Measurements from ENCODE around the gene SPSB1. TPM values are rescaled to one million over a fixed set of nuclear protein-coding genes. Genes with fewer than 3 reads are reported as not detected.

SPSB1 gene
- total RNA-seq, 4 donors from 2014 or later: 28.3 to 49.2 (median 42.1) TPM

GRCh38 chr1:9399510-9400424 lies 107.1 kb downstream of the SPSB1 start:
- no peaks in the 10 kb centered on the region for H3K36me3 ChIP-seq
- H3K27me3 ChIP-seq: no peaks in the 10 kb centered on the region
- H3K4me1 ChIP-seq: peaks cover 24% of the 10 kb centered on the region
- no peak overlapping the region for H3K4me3 ChIP-seq
- H3K9me3 ChIP-seq: no peaks in the 10 kb centered on the region
- no peak overlapping the region for H3K27ac ChIP-seq
- TF ChIP-seq CTCF (IDR thresholded peaks at IDR 0.05): no peak
- no peak for TF ChIP-seq POLR2A (IDR thresholded peaks at IDR 0.05)
- no peak for TF ChIP-seq EP300 (IDR thresholded peaks at IDR 0.05)
- no peak for TF ChIP-seq POLR2AphosphoS5 (IDR thresholded peaks at IDR 0.05)
- WGBS: 58% methylated on average over 17 of the region's 21 CpGs
- no peak for DNase-seq (ENCODE audit: low spot score in 2 of 2)

- Histone ChIP-seq H3K27me3 (no peaks in the 10 kb centered on the region), H3K4me3 (no peak overlapping the region), H3K27ac (no peak overlapping the region), H3K36me3 (no peaks in the 10 kb centered on the region), H3K9me3 (no peaks in the 10 kb centered on the region), H3K4me1 (peaks cover 28% of the 10 kb centered on the region)
- 38% methylated on average over 5 of the region's 13 CpGs for WGBS
- TF ChIP-seq POLR2AphosphoS5 (IDR thresholded peaks at IDR 0.05): no peak
- no peak for TF ChIP-seq POLR2A (IDR thresholded peaks at IDR 0.05)
- TF ChIP-seq CTCF (IDR thresholded peaks at IDR 0.05): no peak
- TF ChIP-seq EP300 (IDR thresholded peaks at IDR 0.05): no peak
- DNase-seq (ENCODE audit: low spot score in 2 of 2): no peak
Measured at GRCh38 chr1:9400425-9401079, 107.9 kb downstream of the SPSB1 start.

GRCh38 chr1:9401080-9401453 lies 108.4 kb downstream of the SPSB1 start:
- TF ChIP-seq EP300 (IDR thresholded peaks at IDR 0.05) (no peak), POLR2AphosphoS5 (IDR thresholded peaks at IDR 0.05) (no peak), POLR2A (IDR thresholded peaks at IDR 0.05) (no peak), CTCF (IDR thresholded peaks at IDR 0.05) (no peak)
- Histone ChIP-seq H3K27ac (no peak overlapping the region), H3K27me3 (no peaks in the 10 kb centered on the region), H3K4me3 (no peak overlapping the region), H3K9me3 (no peaks in the 10 kb centered on the region), H3K36me3 (no peaks in the 10 kb centered on the region), H3K4me1 (peaks cover 31% of the 10 kb centered on the region)
- DNase-seq (ENCODE audit: low spot score in 2 of 2): no peak
- over 99% methylated on average over 10 of the region's 15 CpGs for WGBS

GRCh38 chr1:9402256-9402616 lies 109.5 kb downstream of the SPSB1 start:
- DNase-seq (ENCODE audit: low spot score in 2 of 2): no peak
- TF ChIP-seq POLR2AphosphoS5 (IDR thresholded peaks at IDR 0.05) (no peak), EP300 (IDR thresholded peaks at IDR 0.05) (no peak), POLR2A (IDR thresholded peaks at IDR 0.05) (no peak), CTCF (IDR thresholded peaks at IDR 0.05) (no peak)
- no peaks in the 10 kb centered on the region for H3K36me3 ChIP-seq
- no peaks in the 10 kb centered on the region for H3K9me3 ChIP-seq
- 80% methylated on average over 7 of the region's 7 CpGs for WGBS
- H3K27ac ChIP-seq: no peak overlapping the region
- no peak overlapping the region for H3K4me3 ChIP-seq
- H3K4me1 ChIP-seq: peaks cover 36% of the 10 kb centered on the region
- H3K27me3 ChIP-seq: no peaks in the 10 kb centered on the region

GRCh38 chr1:9402717-9403225 lies 110.1 kb downstream of the SPSB1 start:
- WGBS: 96% methylated on average over 13 of the region's 13 CpGs
- TF ChIP-seq CTCF (IDR thresholded peaks at IDR 0.05) (no peak), POLR2A (IDR thresholded peaks at IDR 0.05) (no peak), POLR2AphosphoS5 (IDR thresholded peaks at IDR 0.05) (no peak), EP300 (IDR thresholded peaks at IDR 0.05) (no peak)

More at GRCh38 chr1:9402717-9403225, 110.1 kb downstream of the SPSB1 start:
- no peak for DNase-seq (ENCODE audit: low spot score in 2 of 2)
- Histone ChIP-seq H3K4me1 (peaks cover 35% of the 10 kb centered on the region), H3K27me3 (no peaks in the 10 kb centered on the region), H3K4me3 (no peak overlapping the region), H3K27ac (no peak overlapping the region), H3K36me3 (no peaks in the 10 kb centered on the region), H3K9me3 (no peaks in the 10 kb centered on the region)
